ENCODE measurements around the gene TCF7L1. TPM values are rescaled to one million over a fixed set of nuclear protein-coding genes. Genes with fewer than 3 reads are reported as not detected.

TCF7L1 gene
- polyA plus RNA-seq, 1 donor (not counting 4 experiments of a cell fraction or from before 2014, with no cell fraction given) = 1.0 TPM

DNA sequence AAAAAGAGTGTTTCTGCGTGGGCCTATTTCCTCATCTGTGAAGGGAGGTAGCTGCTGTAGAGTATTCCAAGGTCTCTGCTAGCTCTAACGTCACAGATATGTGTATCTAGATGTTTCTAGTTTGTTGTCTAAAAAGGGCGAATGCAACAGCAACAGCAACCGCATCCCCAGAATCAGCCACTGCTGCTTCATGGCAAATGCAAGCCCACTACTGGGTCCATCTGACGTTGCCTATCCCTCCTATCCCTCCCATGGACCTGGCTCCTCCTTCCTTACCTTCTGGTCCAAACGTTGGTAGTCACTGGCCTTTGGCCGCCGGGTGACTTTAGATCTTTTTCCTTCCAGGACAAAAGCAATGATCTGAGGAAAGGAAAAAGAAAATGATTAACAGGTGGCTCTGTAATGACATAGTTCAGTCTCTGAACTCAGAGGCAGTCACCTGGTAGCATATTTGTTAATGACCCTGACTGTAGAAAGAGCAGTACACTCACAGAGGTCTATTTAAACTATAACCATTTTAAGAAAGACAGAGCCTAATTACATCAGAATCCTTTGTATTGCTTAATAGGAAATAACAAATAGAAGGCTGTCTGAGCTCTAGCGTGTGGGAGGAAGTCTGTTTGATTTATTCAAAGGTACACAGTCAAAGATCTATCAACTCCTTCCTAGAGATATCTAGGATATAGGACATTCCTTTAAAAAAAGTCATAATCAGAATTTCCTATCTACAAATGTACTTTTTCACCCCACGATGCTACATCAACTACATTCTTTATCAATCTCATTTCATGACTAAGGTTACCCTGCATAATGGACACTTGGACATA lies 191.7 kb downstream of the TCF7L1 start:
- Histone ChIP-seq H3K9me3 (ENCODE audit: control insufficient read depth, low read depth, low read length) (no peaks in the 10 kb centered on the region), H4K20me1 (ENCODE audit: control insufficient read depth, extremely low read depth, insufficient read depth, low read length) (peaks cover 12% of the 10 kb centered on the region), H3K9me1 (ENCODE audit: control insufficient read depth, extremely low read depth, insufficient read depth, low read length) (peaks cover 4% of the 10 kb centered on the region), H3K27me3 (ENCODE audit: control insufficient read depth, extremely low read depth, insufficient read depth, low read length) (no peaks in the 10 kb centered on the region), H3K4me3 (ENCODE audit: control insufficient read depth in 2 of 3, extremely low read depth in 1 of 3, insufficient read depth in 2 of 3, low read depth in 1 of 3, low read length in 3 of 3) (peak overlapping the region; percentile 69 to 87 (median 85)), H3K4me2 (ENCODE audit: control insufficient read depth, extremely low read depth, insufficient read depth, low read depth, low read length) (peak overlapping the region; percentile 77), H3K27ac (ENCODE audit: control insufficient read depth, insufficient read depth, low read length) (peak overlapping the region; percentile 27), H3K9ac (ENCODE audit: control insufficient read depth, extremely low read depth, insufficient read depth, low read length) (no peak overlapping the region), H3K4me1 (ENCODE audit: control insufficient read depth, extremely low read depth, insufficient read depth, low read length) (peaks cover 18% of the 10 kb centered on the region), H2AFZ (ENCODE audit: control insufficient read depth, low read length) (no peak overlapping the region), H3K79me2 (ENCODE audit: control insufficient read depth, insufficient read depth, low read length) (peaks cover 58% of the 10 kb centered on the region), H3K36me3 (ENCODE audit: control insufficient read depth in 2 of 2, extremely low read depth in 1 of 2, insufficient read depth in 2 of 2, low read length in 2 of 2) (peaks cover 28 to 32% of the 10 kb centered on the region in 2 experiments)
- no peak for FAIRE-seq
- dilution Hi-C loops (cut with MboI; ENCODE audit: extremely low pct_ligation_motif_present, low sequenced_read_pairs) = no loop called here
- TF ChIP-seq, protein P1, sequence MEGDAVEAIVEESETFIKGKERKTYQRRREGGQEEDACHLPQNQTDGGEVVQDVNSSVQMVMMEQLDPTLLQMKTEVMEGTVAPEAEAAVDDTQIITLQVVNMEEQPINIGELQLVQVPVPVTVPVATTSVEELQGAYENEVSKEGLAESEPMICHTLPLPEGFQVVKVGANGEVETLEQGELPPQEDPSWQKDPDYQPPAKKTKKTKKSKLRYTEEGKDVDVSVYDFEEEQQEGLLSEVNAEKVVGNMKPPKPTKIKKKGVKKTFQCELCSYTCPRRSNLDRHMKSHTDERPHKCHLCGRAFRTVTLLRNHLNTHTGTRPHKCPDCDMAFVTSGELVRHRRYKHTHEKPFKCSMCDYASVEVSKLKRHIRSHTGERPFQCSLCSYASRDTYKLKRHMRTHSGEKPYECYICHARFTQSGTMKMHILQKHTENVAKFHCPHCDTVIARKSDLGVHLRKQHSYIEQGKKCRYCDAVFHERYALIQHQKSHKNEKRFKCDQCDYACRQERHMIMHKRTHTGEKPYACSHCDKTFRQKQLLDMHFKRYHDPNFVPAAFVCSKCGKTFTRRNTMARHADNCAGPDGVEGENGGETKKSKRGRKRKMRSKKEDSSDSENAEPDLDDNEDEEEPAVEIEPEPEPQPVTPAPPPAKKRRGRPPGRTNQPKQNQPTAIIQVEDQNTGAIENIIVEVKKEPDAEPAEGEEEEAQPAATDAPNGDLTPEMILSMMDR (optimal IDR thresholded peaks at IDR 0.05 in 1 of 3, IDR thresholded peaks at IDR 0.05 in 1 of 3, conservative IDR thresholded peaks at IDR 0.05 in 1 of 3; ENCODE audit: extremely low read depth in 1 of 3, insufficient read depth in 2 of 3, low read length in 3 of 3) = no peak
- TF ChIP-seq EZH2 (IDR thresholded peaks at IDR 0.05; ENCODE audit: low read length) = no peak
- no peak for DNase-seq (ENCODE audit: low read depth, low spot score)

DNA sequence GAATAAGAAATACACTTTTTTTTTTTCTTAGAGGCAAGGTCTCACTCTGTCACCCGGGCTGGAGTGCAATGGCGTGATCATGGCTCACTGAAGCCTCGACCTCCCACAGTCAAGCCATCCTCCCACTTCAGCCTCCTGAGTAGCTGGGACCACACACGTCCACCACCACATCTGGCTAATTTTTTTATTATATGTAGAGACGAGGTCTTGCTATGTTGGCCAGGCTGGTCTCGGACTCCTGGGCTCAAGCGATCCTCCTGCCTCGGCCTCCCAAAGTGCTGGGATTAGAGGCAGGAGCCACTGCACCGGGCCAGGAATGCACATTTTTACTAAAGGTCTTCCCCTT lies 192.2 kb downstream of the TCF7L1 start:
- no peak overlapping the region for H2AFZ ChIP-seq (ENCODE audit: control insufficient read depth, low read length)
- DNase-seq (ENCODE audit: low read depth, low spot score) = no peak
- dilution Hi-C loops (cut with MboI; ENCODE audit: extremely low pct_ligation_motif_present, low sequenced_read_pairs) = no loop called here
- no peaks in the 10 kb centered on the region for H3K9me3 ChIP-seq (ENCODE audit: control insufficient read depth, low read depth, low read length)
- TF ChIP-seq, protein P1 (optimal IDR thresholded peaks at IDR 0.05 in 1 of 3, IDR thresholded peaks at IDR 0.05 in 1 of 3, conservative IDR thresholded peaks at IDR 0.05 in 1 of 3; ENCODE audit: extremely low read depth in 1 of 3, insufficient read depth in 2 of 3, low read length in 3 of 3) = no peak
- no peak for TF ChIP-seq EZH2 (IDR thresholded peaks at IDR 0.05; ENCODE audit: low read length)
- peaks cover 12% of the 10 kb centered on the region for H4K20me1 ChIP-seq (ENCODE audit: control insufficient read depth, extremely low read depth, insufficient read depth, low read length)
- H3K9me1 ChIP-seq (ENCODE audit: control insufficient read depth, extremely low read depth, insufficient read depth, low read length) = peaks cover 4% of the 10 kb centered on the region
- no peak for FAIRE-seq
- H3K9ac ChIP-seq (ENCODE audit: control insufficient read depth, extremely low read depth, insufficient read depth, low read length) = no peak overlapping the region
- H3K27me3 ChIP-seq (ENCODE audit: control insufficient read depth, extremely low read depth, insufficient read depth, low read length) = no peaks in the 10 kb centered on the region
- peaks cover 54% of the 10 kb centered on the region for H3K79me2 ChIP-seq (ENCODE audit: control insufficient read depth, insufficient read depth, low read length)
- H3K36me3 ChIP-seq (ENCODE audit: control insufficient read depth in 2 of 2, extremely low read depth in 1 of 2, insufficient read depth in 2 of 2, low read length in 2 of 2) = peaks cover 26 to 27% of the 10 kb centered on the region in 2 experiments
- peak overlapping the region; percentile 69 to 87 (median 85) for H3K4me3 ChIP-seq (ENCODE audit: control insufficient read depth in 2 of 3, extremely low read depth in 1 of 3, insufficient read depth in 2 of 3, low read depth in 1 of 3, low read length in 3 of 3)
- peaks cover 18% of the 10 kb centered on the region for H3K4me1 ChIP-seq (ENCODE audit: control insufficient read depth, extremely low read depth, insufficient read depth, low read length)
- H3K27ac ChIP-seq (ENCODE audit: control insufficient read depth, insufficient read depth, low read length) = peak overlapping the region; percentile 27
- H3K4me2 ChIP-seq (ENCODE audit: control insufficient read depth, extremely low read depth, insufficient read depth, low read depth, low read length) = peak overlapping the region; percentile 77

All from keratinocyte (primary cell).